Smooth muscle cell of the coronary artery (primary cell): ENCODE measurements around the gene CDH13. TPM values are rescaled to one million over a fixed set of nuclear protein-coding genes. Genes with fewer than 3 reads are reported as not detected.

Source experiments
- total RNA-seq: library from RNA; depleted of rRNA; stranded (reverse); fragments of >200 nt; gene quantifications from 2 replicates; pipeline ENCODE4 v1.2.3, GENCODE V29; 2014; ENCODE audit warnings: low replicate concordance

The CDH13 gene
- total RNA-seq: 68.7 and 115 TPM in 2 replicates

GRCh38 chr16:82626791-82627261 lies at the start of gene CDH13:
Gene CDH13 (plus strand): TSS chr16:82626969.

GRCh38 chr16:83807710-83808572 lies 1181.2 kb downstream of the CDH13 start, which contains the start of gene HSBP1:
Gene HSBP1 (plus strand): TSS chr16:83807978. CDS start chr16:83808077, 99 bp downstream.

